Keratinocyte (primary cell): Measurements from ENCODE around the gene PCSK6. TPM values are rescaled to one million over a fixed set of nuclear protein-coding genes. Genes with fewer than 3 reads are reported as not detected.

Source experiments
- DNase-seq: peaks from one replicate; pipeline ENCODE4 v3.0.0-alpha.2; 2011; ENCODE audit warnings: low read depth, missing footprints, low spot score
- FAIRE-seq: peaks from 2 replicates; lab custom pipeline; 2011; peaks lifted over from hg19 to GRCh38; lab: Jason Lieb, UNC
- H2AFZ ChIP-seq: 2 replicates; pipeline ENCODE4 v1.6.0; 2012; ENCODE audit warnings: low read length, control low read depth, inconsistent platforms; ENCODE audit not compliant: control insufficient read depth
- H3K27ac ChIP-seq: 2 replicates; pipeline ENCODE4 v1.5.1; 2011; ENCODE audit warnings: low read length; ENCODE audit not compliant: control insufficient read depth, insufficient read depth
- H3K27me3 ChIP-seq: 3 replicates; pipeline ENCODE4 v1.6.0; 2011; ENCODE audit warnings: low read length; ENCODE audit not compliant: control insufficient read depth, insufficient read depth; ENCODE audit errors: extremely low read depth
- H3K36me3 ChIP-seq, 2 experiments: 2 replicates in 1 of 2; 3 replicates in 1 of 2; pipeline ENCODE4 v1.5.1; 2011; ENCODE audit warnings: low read length in 2 of 2, mild to moderate bottlenecking in 1 of 2; ENCODE audit not compliant: control insufficient read depth in 2 of 2, insufficient read depth in 2 of 2; ENCODE audit errors: extremely low read depth in 1 of 2
- H3K4me1 ChIP-seq: 3 replicates; pipeline ENCODE4 v1.5.1; 2011; ENCODE audit warnings: low read length; ENCODE audit not compliant: control insufficient read depth, insufficient read depth; ENCODE audit errors: extremely low read depth
- H3K4me2 ChIP-seq: 3 replicates; pipeline ENCODE4 v1.6.0; 2011; ENCODE audit warnings: low read depth, low read length; ENCODE audit not compliant: control insufficient read depth, insufficient read depth; ENCODE audit errors: extremely low read depth
- H3K4me3 ChIP-seq, 3 experiments: fragments of 200-600 bp in 1 of 3; sonication (generic) in 1 of 3; 2 replicates in 2 of 3; 3 replicates in 1 of 3; pipeline ENCODE4 v1.5.1; 2011 to 2016; ENCODE audit warnings: low read length in 3 of 3, mild to moderate bottlenecking in 3 of 3, control low read depth in 2 of 3, inconsistent platforms in 1 of 3, low read depth in 1 of 3, mixed read lengths in 1 of 3, mixed run types in 1 of 3, moderate library complexity in 1 of 3; ENCODE audit not compliant: control insufficient read depth in 2 of 3, insufficient read depth in 2 of 3; ENCODE audit errors: extremely low read depth in 1 of 3
- H3K79me2 ChIP-seq: 2 replicates; pipeline ENCODE4 v1.6.0; 2012; ENCODE audit warnings: low read length; ENCODE audit not compliant: control insufficient read depth, insufficient read depth
- H3K9ac ChIP-seq: 3 replicates; pipeline ENCODE4 v1.6.0; 2011; ENCODE audit warnings: low read length; ENCODE audit not compliant: control insufficient read depth, insufficient read depth; ENCODE audit errors: extremely low read depth
- H3K9me1 ChIP-seq: 3 replicates; pipeline ENCODE4 v1.6.0; 2011; ENCODE audit warnings: low read length; ENCODE audit not compliant: control insufficient read depth, insufficient read depth; ENCODE audit errors: extremely low read depth
- H3K9me3 ChIP-seq: 2 replicates; pipeline ENCODE4 v1.5.1; 2012; ENCODE audit warnings: low read depth, low read length; ENCODE audit not compliant: control insufficient read depth
- H4K20me1 ChIP-seq: 3 replicates; pipeline ENCODE4 v1.6.0; 2011; ENCODE audit warnings: low read length; ENCODE audit not compliant: control insufficient read depth, insufficient read depth; ENCODE audit errors: extremely low read depth
- CTCF ChIP-seq, 3 experiments: IDR thresholded peaks in 1 of 3; conservative IDR thresholded peaks in 1 of 3; optimal IDR thresholded peaks in 1 of 3; 2 replicates in 2 of 3; 3 replicates in 1 of 3; pipeline versions ENCODE3 to v1.5.1; 2011; ENCODE audit warnings: low read length in 3 of 3, mild to moderate bottlenecking in 3 of 3, moderate library complexity in 2 of 3, control low read depth in 1 of 3, inconsistent platforms in 1 of 3; ENCODE audit not compliant: insufficient read depth in 2 of 3; ENCODE audit errors: extremely low read depth in 1 of 3
- EZH2 ChIP-seq: IDR thresholded peaks from one replicate; pipeline ENCODE4 v1.6.1; 2012; ENCODE audit warnings: inconsistent platforms, mild to moderate bottlenecking, low read length, moderate library complexity
- dilution Hi-C: fragments of 300-500 bp; cut with MboI; formaldehyde crosslinking; loops from one replicate; pipeline ENCODE4 v1.7.0; 2020; ENCODE audit warnings: low sequenced_read_pairs; ENCODE audit not compliant: extremely low pct_ligation_motif_present
- polyA plus RNA-seq, 5 experiments: library from polyadenylated mRNA; depleted of rRNA in 3 of 5; stranded (reverse) in 3 of 5; stranded (forward) in 1 of 5; unstranded in 1 of 5; fragments of >200 nt; gene quantifications; 1 replicate in 1 of 5; 2 replicates in 3 of 5; 3 replicates in 1 of 5; pipeline versions ENCODE4 v1.2.1 to v1.2.3, GENCODE V29; 2011 to 2012; ENCODE audit warnings: missing spikeins in 2 of 5, low read depth in 1 of 5, low replicate concordance in 1 of 5

The PCSK6 gene
- polyA plus RNA-seq, 1 donor (not counting 4 experiments of a cell fraction or from before 2014, with no cell fraction given) = 3.1 TPM

GRCh38 chr15:101504866-101505609 is 15.5 kb upstream of the PCSK6 start:
- FAIRE-seq = no peak
- Histone ChIP-seq H3K27ac (no peak overlapping the region), H3K27me3 (no peaks in the 10 kb centered on the region), H3K4me3 (no peak overlapping the region), H3K9ac (no peak overlapping the region), H3K36me3 (no peaks in the 10 kb centered on the region), H2AFZ (no peak overlapping the region), H3K9me3 (no peaks in the 10 kb centered on the region), H3K9me1 (no peaks in the 10 kb centered on the region), H3K79me2 (no peaks in the 10 kb centered on the region), H4K20me1 (no peaks in the 10 kb centered on the region), H3K4me2 (no peak overlapping the region), H3K4me1 (peaks cover 1% of the 10 kb centered on the region)
- TF ChIP-seq CTCF (optimal IDR thresholded peaks at IDR 0.05 in 1 of 3, IDR thresholded peaks at IDR 0.05 in 1 of 3, conservative IDR thresholded peaks at IDR 0.05 in 1 of 3; ENCODE audit: extremely low read depth in 1 of 3, insufficient read depth in 2 of 3, low read length in 3 of 3) = no peak
- no peak for TF ChIP-seq EZH2
- dilution Hi-C loops = no loop called here
- DNase-seq = no peak

GRCh38 chr15:101504373-101504772 is 14.9 kb upstream of the PCSK6 start:
- Histone ChIP-seq H3K4me2 (no peak overlapping the region), H4K20me1 (no peaks in the 10 kb centered on the region), H3K79me2 (no peaks in the 10 kb centered on the region), H3K4me3 (no peak overlapping the region), H3K9me1 (no peaks in the 10 kb centered on the region), H3K4me1 (peaks cover 5% of the 10 kb centered on the region), H2AFZ (no peak overlapping the region), H3K27ac (no peak overlapping the region), H3K9me3 (no peaks in the 10 kb centered on the region), H3K9ac (no peak overlapping the region), H3K27me3 (no peaks in the 10 kb centered on the region), H3K36me3 (no peaks in the 10 kb centered on the region)
- no peak for DNase-seq
- dilution Hi-C loops = no loop called here
- TF ChIP-seq EZH2 = no peak
- TF ChIP-seq CTCF (optimal IDR thresholded peaks at IDR 0.05 in 1 of 3, IDR thresholded peaks at IDR 0.05 in 1 of 3, conservative IDR thresholded peaks at IDR 0.05 in 1 of 3; ENCODE audit: extremely low read depth in 1 of 3, insufficient read depth in 2 of 3, low read length in 3 of 3) = no peak
- FAIRE-seq = no peak
